NCI-H1417 treated with DMSO at 0.1 percent for 48 hours (cell line): ENCODE data around the gene KAT2B.

ENCODE experiments used
- DNase-seq: peaks from one replicate; lab custom pipeline; 2025; lab: John Stamatoyannopoulos, UW

Gene KAT2B

DNA sequence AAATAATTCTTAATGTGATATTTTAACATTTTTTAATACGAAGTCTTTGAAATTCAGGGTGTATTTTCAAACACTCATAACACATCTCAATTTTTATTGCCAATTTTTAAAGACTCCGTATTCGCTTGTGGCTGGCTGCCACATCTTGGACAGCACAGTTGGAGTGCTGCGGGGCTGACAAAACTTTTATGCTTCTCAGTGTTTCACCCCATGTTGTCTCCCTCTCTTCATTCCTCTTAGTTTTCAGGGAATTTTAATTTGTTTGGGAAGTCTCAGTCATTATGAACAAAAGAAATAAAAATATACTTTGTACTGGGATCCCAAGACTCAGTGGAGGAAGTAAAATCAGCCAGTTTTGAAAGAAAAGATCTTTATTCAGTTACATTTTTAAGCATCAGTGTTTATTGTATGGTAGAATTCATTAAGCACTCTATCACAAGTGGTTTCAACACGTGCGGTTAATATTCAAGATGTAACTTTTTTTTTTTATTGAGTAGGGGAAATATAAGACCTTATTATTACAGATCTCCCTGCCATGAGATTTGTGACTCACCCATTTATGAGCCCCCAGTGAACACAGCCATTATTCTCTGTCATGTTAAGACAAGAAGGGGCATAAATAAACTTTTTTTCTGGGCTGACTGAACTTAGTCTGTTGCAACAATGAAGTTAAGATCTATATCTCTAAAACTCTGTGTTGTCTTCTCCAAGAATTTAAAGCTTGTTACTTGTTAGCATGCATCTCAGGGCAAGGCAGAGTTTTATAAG lies 26.8 kb downstream of the KAT2B start:
- no peak for DNase-seq

DNA sequence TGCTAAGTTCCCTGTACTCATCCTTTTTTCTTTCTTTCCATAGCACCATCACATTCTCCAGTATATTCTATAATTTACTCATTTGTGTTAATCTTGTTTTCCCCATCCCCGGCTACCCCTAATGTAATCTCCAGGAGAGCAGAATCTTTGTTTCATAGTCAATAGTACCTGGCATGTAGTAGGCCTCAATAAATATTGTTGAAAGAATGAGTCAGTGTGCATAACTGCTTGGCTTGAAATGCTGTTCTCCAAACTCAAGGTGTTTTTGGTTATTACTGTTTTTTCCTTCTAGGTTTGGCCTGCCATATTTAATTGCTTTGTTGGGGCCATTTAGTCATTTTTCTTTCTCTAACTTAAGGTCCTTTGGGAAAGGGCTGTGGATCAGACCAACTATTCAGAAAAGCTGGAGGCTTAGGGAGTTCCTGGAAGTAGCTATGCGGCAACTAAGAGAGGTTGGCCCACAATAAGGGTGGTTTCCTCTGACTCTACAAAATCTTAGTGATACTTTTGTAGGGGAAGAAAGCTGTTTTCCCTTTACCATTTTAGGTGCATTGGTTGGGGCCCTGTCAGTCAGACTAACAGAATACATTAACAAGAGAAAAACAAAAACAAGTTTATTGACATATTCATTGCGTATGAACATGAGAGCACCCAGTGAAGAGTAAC lies 28.4 kb downstream of the KAT2B start:
- no peak for DNase-seq

GRCh38 chr3:20069178-20069532 lies 28.9 kb downstream of the KAT2B start:
- DNase-seq: no peak

- DNase-seq: no peak
Measured at GRCh38 chr3:20071175-20071574, 30.9 kb downstream of the KAT2B start.

DNA sequence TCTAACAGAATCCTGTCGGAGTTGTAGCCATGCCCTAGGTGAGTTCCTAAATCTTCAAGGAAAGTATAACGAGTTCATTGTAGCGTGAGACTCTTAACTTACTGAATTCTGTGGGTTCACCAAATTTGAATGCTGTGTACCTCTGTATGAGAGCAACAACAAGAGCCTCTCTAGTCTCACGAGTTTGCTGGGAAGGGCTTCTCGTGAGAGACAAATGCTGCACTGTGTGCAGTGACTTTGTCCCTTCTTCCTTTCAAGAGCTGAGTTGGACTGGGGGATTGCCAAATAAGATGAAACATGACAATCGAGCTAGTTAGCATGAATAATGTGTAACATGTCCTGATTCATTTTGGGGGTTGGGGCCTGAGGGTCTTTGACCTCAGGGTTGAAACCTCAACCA lies 32.2 kb downstream of the KAT2B start:
- no peak for DNase-seq

GRCh38 chr3:20073068-20073467 lies 32.8 kb downstream of the KAT2B start:
- no peak for DNase-seq

DNA sequence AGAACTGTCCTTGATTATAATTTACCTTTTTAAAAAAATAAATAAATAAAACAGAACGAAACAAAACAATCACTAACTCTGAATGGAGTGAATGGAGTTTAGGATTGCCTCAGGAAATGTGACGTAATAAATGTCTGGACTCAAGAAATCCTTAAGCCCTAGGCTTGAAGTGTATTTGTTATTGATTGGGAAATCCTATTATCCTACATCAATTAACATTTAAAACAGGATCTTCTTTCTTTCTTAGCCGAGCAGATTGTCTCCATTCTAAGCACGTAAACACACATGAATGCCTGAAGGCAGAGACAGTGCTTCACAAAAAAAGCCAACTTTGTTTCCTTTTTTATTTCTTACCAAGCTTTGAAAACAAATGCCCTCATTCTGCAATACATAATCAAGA lies 33.4 kb downstream of the KAT2B start:
- no peak for DNase-seq

DNA sequence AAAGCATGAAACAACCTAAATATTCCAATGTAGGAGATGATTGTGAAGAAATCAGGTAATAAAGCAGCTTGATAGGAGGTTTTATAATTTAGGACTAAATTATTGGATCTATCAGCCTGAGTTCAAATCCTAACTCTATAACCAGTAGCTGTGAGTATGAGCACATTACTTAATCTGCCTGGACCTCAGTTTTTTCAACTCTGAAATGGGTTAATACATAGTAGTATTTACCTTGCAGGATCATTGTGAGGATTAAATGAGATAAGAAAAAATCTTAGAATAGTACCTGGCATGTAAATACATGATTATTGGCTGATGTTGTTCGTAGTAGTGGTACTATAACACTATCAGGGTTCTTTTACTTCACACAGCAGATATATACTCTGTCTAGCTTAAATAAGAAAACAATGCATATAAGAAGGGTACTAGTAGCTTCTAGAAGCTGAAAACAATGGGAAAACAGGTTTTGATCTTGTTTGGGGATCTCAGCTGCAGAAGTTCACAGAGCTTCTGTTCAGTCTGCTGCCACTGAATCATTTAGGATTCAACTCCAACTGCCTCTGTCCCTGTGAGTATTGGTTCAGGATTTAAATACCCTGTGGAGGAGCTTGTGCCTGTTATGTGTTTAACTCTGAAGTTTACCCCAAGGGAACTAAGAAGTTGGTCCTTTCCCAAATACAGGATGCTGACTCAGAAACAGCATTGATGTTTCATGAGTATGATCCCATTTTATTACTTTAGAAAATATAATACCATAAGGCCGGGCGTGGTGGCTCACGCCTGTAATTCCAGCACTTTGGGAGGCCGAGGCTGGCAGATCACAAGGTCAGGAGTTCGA lies 34.2 kb downstream of the KAT2B start:
- no peak for DNase-seq

GRCh38 chr3:20075197-20075596 lies 35.0 kb downstream of the KAT2B start:
- no peak for DNase-seq

GRCh38 chr3:20076296-20076997 lies 36.2 kb downstream of the KAT2B start:
- no peak for DNase-seq

DNA sequence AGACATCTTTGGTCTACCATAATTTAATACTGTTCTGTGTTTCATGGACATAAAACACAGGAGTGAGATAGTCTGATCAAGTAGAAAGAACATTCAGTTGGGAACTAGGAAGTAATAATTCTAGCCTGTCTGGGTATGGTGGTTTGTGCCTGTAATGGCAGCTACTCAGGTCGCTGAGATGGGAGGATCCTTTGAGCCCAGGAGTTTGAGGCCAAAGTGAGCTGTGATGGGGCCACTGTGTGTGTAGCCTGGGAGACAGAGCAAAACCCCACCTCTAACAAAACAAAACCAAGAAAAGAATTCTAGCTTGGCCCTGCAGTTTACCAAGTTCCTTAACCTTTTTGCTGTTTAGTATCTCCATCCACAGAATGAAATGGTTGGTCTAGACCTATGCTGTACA lies 36.8 kb downstream of the KAT2B start:
- DNase-seq: no peak

DNA sequence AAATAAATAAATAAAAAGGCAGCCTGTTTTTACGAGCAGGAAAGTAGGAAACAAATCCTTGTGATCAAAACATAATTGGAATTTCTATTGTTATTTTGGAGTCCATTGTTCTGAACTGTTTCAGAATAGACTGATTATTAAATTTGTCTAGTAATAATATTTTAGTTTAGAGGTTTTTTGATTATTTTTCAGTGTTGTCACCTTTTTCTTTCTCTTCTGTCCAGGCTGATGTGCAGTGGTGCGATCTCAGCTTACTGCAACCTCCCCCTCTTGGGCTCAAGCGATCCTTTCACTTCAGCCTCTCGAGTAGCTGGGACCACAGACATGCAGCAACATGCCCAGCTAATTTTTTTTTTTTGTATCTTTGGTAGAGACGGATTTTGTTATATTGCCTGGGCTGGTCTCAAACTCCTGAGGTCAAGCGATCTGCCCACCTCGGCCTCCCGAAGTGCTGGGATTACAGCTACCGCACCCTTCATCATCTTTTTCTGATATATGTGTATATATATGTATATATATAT lies 38.0 kb downstream of the KAT2B start:
- no peak for DNase-seq

DNA sequence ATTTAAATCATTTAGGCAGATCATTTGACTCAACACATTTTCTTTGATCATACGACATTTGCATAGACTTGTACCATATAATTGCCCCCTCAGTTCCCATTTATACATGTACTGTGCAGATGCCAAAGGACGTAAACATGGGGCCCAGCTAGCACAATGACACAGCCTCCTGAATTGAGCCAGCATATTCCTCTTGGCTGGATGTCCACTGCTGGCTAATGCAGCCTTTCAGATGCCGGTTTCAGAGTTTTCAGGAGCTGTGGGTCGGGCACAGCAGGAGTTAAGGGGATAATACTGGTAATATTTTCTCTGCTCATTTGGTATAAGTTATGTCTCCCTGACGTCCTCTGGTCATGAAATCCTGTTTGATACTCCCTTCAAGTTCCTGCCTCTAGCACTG lies 39.4 kb downstream of the KAT2B start:
- no peak for DNase-seq

DNA sequence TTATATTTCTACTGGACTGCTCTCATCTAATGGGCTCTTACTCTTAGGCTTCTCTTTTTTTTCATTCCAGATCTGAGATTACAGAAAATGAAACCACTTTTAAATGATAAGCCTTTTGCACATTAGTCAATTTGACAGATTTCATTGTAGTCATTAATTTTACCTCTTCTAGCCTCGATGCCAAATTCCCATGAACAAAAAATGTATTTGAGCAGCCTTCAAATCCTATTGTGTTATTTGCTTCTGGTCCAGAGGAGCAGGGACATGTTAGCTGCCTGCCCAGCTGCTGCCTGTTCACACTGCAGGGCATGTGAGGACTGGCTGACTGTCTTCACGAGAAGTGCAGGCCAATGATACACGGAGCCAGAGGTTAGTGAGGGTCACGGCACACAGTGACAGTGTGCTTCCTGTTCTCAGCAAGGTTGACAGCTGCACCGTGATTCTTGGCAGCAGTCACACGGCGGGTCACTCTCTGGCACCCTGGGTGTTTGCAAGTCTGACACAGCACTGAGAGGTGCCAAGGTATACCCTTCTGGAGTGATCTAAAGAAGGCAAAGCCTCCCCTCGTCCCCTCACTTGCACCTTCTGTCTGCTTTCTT lies 40.8 kb downstream of the KAT2B start:
- no peak for DNase-seq

- no peak for DNase-seq
Measured at GRCh38 chr3:20083253-20083652, 43.0 kb downstream of the KAT2B start.

DNA sequence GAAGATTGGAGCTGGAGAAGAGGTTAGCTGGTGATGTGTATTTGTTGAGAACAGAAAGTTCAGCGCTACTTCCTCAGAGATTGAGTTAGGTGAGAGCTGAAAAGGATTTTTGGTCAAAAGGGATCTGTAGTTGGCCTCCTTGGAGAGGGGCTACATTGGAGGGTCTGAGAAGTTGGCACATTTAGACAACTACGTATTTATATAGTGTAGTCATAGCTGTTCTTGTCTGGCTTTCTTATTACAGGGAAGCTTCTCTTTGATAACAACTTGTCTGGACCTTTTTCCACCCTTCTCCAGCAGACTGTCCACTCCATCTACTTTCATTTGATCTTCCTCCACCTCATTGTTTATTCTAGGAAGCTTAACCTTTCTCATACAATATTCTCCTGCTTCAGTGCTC lies 43.7 kb downstream of the KAT2B start:
- no peak for DNase-seq

DNA sequence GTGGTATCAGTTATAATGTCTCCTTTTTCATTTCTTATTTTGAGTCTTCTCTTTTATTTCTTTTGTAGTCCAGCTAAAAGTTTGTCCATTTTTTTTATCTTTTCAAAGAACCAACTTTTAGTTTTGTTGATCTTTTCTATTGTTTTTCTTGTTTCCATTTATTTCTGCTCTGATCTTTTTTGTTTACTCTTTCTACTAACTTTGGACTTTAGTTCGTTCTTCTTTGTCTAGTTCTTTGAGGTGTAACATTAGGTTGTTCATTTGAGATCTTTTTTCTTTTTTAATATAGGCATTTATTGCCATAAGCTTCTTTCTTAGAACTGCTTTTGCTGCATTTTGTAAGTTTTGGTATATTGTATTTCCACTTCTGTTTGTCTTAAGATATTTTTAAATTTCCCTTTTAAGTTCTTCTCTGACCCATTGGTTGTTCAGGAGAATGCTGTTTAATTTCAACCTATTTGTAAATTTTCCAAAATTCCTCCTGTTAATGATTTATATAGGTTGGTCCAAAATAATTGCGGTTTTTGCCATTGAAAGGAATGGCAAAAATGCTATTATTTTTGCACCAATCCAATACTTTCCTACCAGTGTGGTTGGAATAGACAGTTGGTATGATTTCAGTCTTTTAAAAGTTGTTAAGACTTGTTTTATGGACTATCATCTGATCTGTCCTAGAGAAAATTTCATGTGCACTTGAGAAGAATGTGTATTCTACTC lies 51.2 kb downstream of the KAT2B start:
- no peak for DNase-seq

DNA sequence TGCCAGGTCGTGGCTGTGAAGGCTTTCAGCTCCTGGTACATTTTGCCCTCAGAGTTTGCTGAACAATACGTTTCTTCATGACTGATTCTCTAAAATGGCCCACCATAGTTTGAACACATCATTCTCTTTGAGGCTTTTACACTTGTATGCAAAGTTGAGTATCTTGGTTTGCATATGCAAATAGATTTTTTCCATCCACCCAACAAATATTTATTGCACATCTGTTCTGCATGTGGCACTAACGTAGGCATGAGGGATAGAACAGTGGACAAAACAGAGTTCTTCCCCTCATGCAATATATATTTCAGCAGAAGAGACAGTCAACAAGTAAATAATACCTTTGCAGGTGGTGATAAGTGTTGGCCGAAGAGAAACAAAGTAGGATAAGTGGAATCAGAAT lies 55.2 kb downstream of the KAT2B start:
- DNase-seq: no peak

DNA sequence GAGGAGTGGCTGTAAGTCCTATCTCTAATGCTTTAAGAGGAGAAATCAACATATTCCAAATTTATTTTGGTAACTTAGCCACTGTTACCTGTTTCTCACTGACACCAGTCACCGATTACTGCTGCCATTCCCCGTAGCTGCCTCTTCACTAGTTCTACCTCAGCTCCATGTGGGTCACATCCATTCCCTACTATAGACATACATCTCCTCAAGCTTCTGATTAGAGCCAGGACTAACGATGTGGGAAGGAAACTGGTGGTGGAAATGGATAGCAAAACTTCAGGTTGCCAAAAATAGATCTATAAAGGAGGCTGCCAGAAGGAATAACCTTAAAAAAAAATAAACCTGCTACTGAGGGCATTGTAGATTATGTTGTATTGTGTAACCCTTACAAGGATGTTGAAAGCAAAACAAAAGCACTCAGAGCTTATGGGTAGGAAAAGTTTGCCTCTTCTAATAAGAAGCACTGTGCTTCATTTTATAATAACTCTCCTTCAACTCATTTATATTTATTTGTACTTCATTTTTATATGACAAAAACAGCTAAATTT lies 56.0 kb downstream of the KAT2B start:
- DNase-seq: no peak

GRCh38 chr3:20097015-20097414 lies 56.8 kb downstream of the KAT2B start:
- DNase-seq: no peak

GRCh38 chr3:20099060-20099459 lies 58.8 kb downstream of the KAT2B start:
- DNase-seq: no peak
